ENCODE results near the gene EEF1AKMT3. TPM values are rescaled to one million over a fixed set of nuclear protein-coding genes. Genes with fewer than 3 reads are reported as not detected.

The EEF1AKMT3 gene
- total and polyA plus RNA-seq, 2 experiments from 2014 or later: 1.3 to 5.3 TPM

DNA sequence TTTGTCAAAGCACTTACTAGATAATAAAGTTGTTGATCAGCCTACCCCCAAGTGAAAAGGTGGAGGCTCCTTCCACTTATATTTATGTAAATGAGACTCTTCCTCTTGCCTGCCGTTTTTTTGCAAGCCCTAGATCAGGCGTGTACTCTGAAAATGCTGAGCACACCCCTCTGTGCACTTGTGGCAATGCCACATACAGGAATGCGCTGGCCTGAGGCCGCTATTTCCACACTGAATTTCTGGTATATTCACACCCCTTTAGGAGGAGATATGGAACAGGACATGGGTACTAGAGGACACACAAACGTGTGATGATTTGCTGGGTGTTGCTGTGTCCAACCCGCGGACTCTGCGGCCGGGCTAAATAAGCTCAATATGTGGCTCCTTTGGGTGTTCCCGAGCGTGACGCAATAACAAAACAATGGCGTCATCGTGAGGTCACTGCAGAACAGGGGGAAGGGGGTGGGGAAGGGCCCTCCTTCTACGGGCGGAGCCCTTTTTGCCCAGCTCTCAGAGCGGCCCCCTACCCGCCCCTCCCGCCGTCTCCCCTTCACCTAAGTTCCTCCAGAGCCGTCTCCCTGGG is 28.1 kb upstream of the EEF1AKMT3 start:
- Histone ChIP-seq H3K4me2 (peak overlapping the region; percentile 80; the same call in 1 of the 2 replicates), H3F3A (replicated peaks; ENCODE audit: low read depth) (peaks cover 30% of the 10 kb centered on the region), H4K20me1 (replicated peaks; ENCODE audit: insufficient read depth) (no peaks in the 10 kb centered on the region; the same call in 1 of the 2 replicates), H3K27ac (ENCODE audit: low read depth) (peak overlapping the region; percentile 91; the same call in 1 of the 2 replicates), H2AFZ (no peak overlapping the region), H3K79me2 (replicated peaks; ENCODE audit: insufficient read depth) (no peaks in the 10 kb centered on the region), H3K4me1 (ENCODE audit: insufficient read depth) (peaks cover 3% of the 10 kb centered on the region; the same call in 1 of the 2 replicates), H3K27me3 (ENCODE audit: insufficient read depth) (peaks cover 47% of the 10 kb centered on the region), H3K9me2 (ENCODE audit: insufficient read depth) (no peaks in the 10 kb centered on the region), H3K4me3 (peak overlapping the region; percentile 67), H3K36me3 (ENCODE audit: insufficient read depth) (peaks cover 19% of the 10 kb centered on the region)
- peak overlapping the region; percentile 93 for H3K4me3 Mint-ChIP-seq
- peaks cover 16% of the 10 kb centered on the region for H3K4me1 Mint-ChIP-seq
- peaks cover 36% of the 10 kb centered on the region for H3K36me3 Mint-ChIP-seq (ENCODE audit: low read depth)
- peaks cover 45% of the 10 kb centered on the region for H3K27me3 Mint-ChIP-seq (ENCODE audit: insufficient read depth, low read depth, poor library complexity)
- TF ChIP-seq CREB1 (CRISPR knock-in tag; IDR thresholded peaks at IDR 0.05; ENCODE audit: low read depth): peak; percentile 97
- TF ChIP-seq, protein P1, sequence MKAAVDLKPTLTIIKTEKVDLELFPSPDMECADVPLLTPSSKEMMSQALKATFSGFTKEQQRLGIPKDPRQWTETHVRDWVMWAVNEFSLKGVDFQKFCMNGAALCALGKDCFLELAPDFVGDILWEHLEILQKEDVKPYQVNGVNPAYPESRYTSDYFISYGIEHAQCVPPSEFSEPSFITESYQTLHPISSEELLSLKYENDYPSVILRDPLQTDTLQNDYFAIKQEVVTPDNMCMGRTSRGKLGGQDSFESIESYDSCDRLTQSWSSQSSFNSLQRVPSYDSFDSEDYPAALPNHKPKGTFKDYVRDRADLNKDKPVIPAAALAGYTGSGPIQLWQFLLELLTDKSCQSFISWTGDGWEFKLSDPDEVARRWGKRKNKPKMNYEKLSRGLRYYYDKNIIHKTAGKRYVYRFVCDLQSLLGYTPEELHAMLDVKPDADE (IDR thresholded peaks at IDR 0.05): no peak
- DNase-seq (ENCODE audit: low spot score): no peak
- peak overlapping the region; percentile 99 for H3K27ac Mint-ChIP-seq
- no peaks in the 10 kb centered on the region; the same call in 1 of the 3 replicates for H3K9me3 Mint-ChIP-seq
- ATAC-seq: no peak

DNA sequence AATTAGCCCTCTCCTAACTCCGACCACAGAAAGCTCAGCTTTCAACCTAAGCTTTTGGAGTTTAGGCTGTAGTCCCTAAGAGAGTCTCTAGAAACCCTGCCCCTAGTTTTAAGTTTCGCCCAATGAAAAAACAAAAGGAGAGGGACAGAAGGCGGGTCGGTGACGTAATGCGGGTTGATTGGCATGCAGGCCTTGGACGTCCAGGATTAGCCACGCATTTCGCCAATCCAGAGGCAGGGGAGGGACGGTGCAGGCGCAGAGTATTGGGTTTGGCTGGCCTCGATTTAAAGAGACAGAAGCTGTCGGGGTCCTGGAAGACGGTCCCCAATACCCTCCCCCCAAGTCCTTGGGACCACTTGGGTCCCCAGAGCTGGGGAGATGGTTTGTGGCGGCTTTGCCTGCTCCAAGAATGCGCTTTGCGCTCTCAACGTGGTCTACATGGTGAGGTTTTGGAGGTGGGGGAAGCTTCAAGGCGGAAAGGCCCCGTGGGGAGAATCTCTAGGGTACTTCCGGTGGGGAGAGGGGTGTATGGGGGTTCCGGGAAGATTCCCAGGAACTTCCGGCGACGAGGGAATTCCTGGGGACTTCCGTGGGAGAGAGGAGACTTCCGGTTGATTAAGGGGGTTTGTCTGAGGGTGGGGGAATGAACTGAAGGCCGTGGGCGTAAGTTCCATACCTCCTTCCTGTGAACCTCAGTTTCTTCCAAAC is 27.5 kb upstream of the EEF1AKMT3 start, which contains the start of gene TSPAN31:
Gene TSPAN31, plus strand, starts transcription at position 263 of the 708 bp plus-strand sequence. Its CDS starts 116 bp downstream, at position 379.
- H3K27ac Mint-ChIP-seq: peak within 1 kb of the TSS; percentile 99
- H3K4me1 Mint-ChIP-seq: peaks cover 13% of the 10 kb centered on the region
- Histone ChIP-seq H3K4me1 (ENCODE audit: insufficient read depth) (peaks cover 3% of the 10 kb centered on the region; the same call in 1 of the 2 replicates), H3F3A (replicated peaks; ENCODE audit: low read depth) (peaks cover 35% of the 10 kb centered on the region), H3K79me2 (replicated peaks; ENCODE audit: insufficient read depth) (peaks cover 6% of the 10 kb centered on the region; the same call in 1 of the 2 replicates), H3K36me3 (ENCODE audit: insufficient read depth) (peaks cover 19% of the 10 kb centered on the region), H2AFZ (no peak within 1 kb of the TSS), H3K9me2 (ENCODE audit: insufficient read depth) (no peaks in the 10 kb centered on the region), H3K4me3 (peak within 1 kb of the TSS; percentile 67), H3K27me3 (ENCODE audit: insufficient read depth) (peaks cover 40% of the 10 kb centered on the region), H3K4me2 (peak within 1 kb of the TSS; percentile 80), H4K20me1 (replicated peaks; ENCODE audit: insufficient read depth) (no peaks in the 10 kb centered on the region; the same call in 1 of the 2 replicates), H3K27ac (ENCODE audit: low read depth) (peak within 1 kb of the TSS; percentile 91)
- peak within 1 kb of the TSS; percentile 93 for H3K4me3 Mint-ChIP-seq
- peaks cover 39% of the 10 kb centered on the region for H3K27me3 Mint-ChIP-seq (ENCODE audit: insufficient read depth, low read depth, poor library complexity)
- H3K36me3 Mint-ChIP-seq (ENCODE audit: low read depth): peaks cover 42% of the 10 kb centered on the region
- peak; percentile 89 for ATAC-seq
- DNase-seq (ENCODE audit: low spot score): peak; percentile 99
- H3K9me3 Mint-ChIP-seq: no peaks in the 10 kb centered on the region; the same call in 2 of the 3 replicates
- TF ChIP-seq, protein P1 (IDR thresholded peaks at IDR 0.05): peak; percentile 62; the same call in 1 of the 2 replicates
- TF ChIP-seq JUNB (IDR thresholded peaks at IDR 0.05; ENCODE audit: unreplicated experiment) (no peak), POLR2AphosphoS5 (IDR thresholded peaks at IDR 0.05; ENCODE audit: low read depth) (peak; percentile 67), STAT1 (IDR thresholded peaks at IDR 0.05; ENCODE audit: unreplicated experiment) (no peak), CREB1 (CRISPR knock-in tag; IDR thresholded peaks at IDR 0.05; ENCODE audit: low read depth) (peak; percentile 55)
